Sigmoid colon (tissue), 7 donors: ENCODE results near the gene CCNY. TPM values are rescaled to one million over a fixed set of nuclear protein-coding genes. Genes with fewer than 3 reads are reported as not detected.

ENCODE experiments used
- DNase-seq: peaks from one replicate; pipeline ENCODE4 v3.0.0-alpha.2; 2019
- H3K27ac ChIP-seq, 4 donors: fragments of 200-600 bp; sonication (generic); one replicate each; pipeline ENCODE4 v1.5.1; 2016 to 2019; ENCODE audit warnings: mild to moderate bottlenecking in 1 of 4
- H3K27me3 ChIP-seq, 3 donors: fragments of 200-600 bp; sonication (generic); one replicate each; pipeline ENCODE4 v1.5.1; 2019; ENCODE audit warnings: mild to moderate bottlenecking in 1 of 3
- H3K36me3 ChIP-seq, 4 donors: fragments of 200-600 bp; sonication (generic); one replicate each; pipeline ENCODE4 v1.5.1; 2016 to 2019
- H3K4me1 ChIP-seq, 4 donors: fragments of 200-600 bp; sonication (generic); one replicate each; pipeline ENCODE4 v1.5.1; 2017 to 2019
- H3K4me3 ChIP-seq, 4 donors: fragments of 200-600 bp; sonication (generic); one replicate each; pipeline ENCODE4 v1.5.1; 2017 to 2019; ENCODE audit warnings: mild to moderate bottlenecking in 2 of 4, moderate library complexity in 1 of 4
- H3K9me3 ChIP-seq, 4 donors: fragments of 200-600 bp in 3 of 4; sonication (generic) in 3 of 4; one replicate each; pipeline versions ENCODE4 v1.5.1 to v1.6.1; 2013 to 2019
- EP300 ChIP-seq, 4 donors: sonication (generic); formaldehyde crosslinking; IDR thresholded peaks; one replicate each; pipeline ENCODE4 v1.6.1; 2017; ENCODE audit warnings: antibody characterized with exemption in 4 of 4
- POLR2A ChIP-seq, 2 donors: fragments of 450-650 bp; IDR thresholded peaks; one replicate each; pipeline ENCODE4 v1.6.1; 2016; ENCODE audit warnings: antibody characterized with exemption in 2 of 2, mild to moderate bottlenecking in 2 of 2, moderate library complexity in 2 of 2
- POLR2AphosphoS5 ChIP-seq, 4 donors: sonication (generic); formaldehyde crosslinking; IDR thresholded peaks; one replicate each; pipeline ENCODE4 v1.6.1; 2017; ENCODE audit warnings: antibody characterized with exemption in 4 of 4
- WGBS, 2 donors: extraction: QIAGEN DNeasy Blood & Tissue Kit; methylation state at CpG; one replicate each; pipeline ENCODE4 v1.1.7; 2013; 5-methylcytosine and 5-hydroxymethylcytosine counted together
- intact Hi-C: fragments of 100-400 bp; cut with DNase I; formaldehyde crosslinking; loops from one replicate; pipeline ENCODE4 v1.15.1; 2023
- polyA plus RNA-seq, 3 donors: library from polyadenylated mRNA; stranded (reverse); fragments of 200-250 nt; gene quantifications; one replicate each; pipeline ENCODE4 v1.2.3, GENCODE V29; 2013
- total RNA-seq, 4 donors: library from RNA; depleted of rRNA; stranded (reverse); fragments of >200 nt; gene quantifications; one replicate each; pipeline ENCODE4 v1.1.0, GENCODE V29; 2016
- TF ChIP-seq, protein P1 (sequence below), 4 experiments: fragments of 450-650 bp in 3 of 4; fragments of 200-600 bp in 1 of 4; IDR thresholded peaks; one replicate each; pipeline ENCODE4 v1.5.1; 2016 to 2019; ENCODE audit warnings: antibody characterized with exemption in 4 of 4, mild to moderate bottlenecking in 3 of 4, moderate library complexity in 2 of 4
- donor health status: healthy with polysubstance abuse.
- donor health status: Bipolar disorder and iron deficiency.
- donor health status: healthy.

The CCNY gene
- total and polyA plus RNA-seq, 7 donors: 24.0 to 45.7 (median 35.7) TPM

DNA sequence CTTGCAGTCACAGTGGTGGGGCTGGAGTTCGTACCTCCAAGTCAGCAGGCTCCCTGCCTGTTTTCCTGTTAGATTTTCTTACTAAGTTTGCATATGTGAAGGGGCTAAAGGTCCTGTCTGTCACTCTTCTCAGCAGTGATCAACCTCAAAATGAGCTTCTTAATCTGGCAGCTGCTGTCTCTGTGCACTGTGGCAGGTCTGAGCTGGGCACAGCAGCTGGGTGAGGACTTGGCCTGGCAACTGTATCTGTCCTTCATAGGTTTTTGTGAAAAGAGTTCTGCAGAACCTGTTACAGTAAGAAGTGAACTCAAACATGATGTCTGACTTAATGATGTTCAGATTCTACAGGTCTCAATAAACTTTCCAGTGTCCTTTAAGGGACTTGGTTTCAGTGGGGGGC lies 237.5 kb downstream of the CCNY start:
- no peak for TF ChIP-seq POLR2A (IDR thresholded peaks at IDR 0.05)
- no peak for TF ChIP-seq POLR2AphosphoS5 (IDR thresholded peaks at IDR 0.05)
- TF ChIP-seq EP300 (IDR thresholded peaks at IDR 0.05): no peak
- TF ChIP-seq, protein P1, sequence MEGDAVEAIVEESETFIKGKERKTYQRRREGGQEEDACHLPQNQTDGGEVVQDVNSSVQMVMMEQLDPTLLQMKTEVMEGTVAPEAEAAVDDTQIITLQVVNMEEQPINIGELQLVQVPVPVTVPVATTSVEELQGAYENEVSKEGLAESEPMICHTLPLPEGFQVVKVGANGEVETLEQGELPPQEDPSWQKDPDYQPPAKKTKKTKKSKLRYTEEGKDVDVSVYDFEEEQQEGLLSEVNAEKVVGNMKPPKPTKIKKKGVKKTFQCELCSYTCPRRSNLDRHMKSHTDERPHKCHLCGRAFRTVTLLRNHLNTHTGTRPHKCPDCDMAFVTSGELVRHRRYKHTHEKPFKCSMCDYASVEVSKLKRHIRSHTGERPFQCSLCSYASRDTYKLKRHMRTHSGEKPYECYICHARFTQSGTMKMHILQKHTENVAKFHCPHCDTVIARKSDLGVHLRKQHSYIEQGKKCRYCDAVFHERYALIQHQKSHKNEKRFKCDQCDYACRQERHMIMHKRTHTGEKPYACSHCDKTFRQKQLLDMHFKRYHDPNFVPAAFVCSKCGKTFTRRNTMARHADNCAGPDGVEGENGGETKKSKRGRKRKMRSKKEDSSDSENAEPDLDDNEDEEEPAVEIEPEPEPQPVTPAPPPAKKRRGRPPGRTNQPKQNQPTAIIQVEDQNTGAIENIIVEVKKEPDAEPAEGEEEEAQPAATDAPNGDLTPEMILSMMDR (IDR thresholded peaks at IDR 0.05): no peak
- Histone ChIP-seq H3K36me3 (peaks cover 3 to 27% (median 10%) of the 10 kb centered on the region in 4 donors), H3K9me3 (no peaks in the 10 kb centered on the region), H3K4me3 (no peak overlapping the region), H3K27me3 (no peaks in the 10 kb centered on the region), H3K27ac (no peak overlapping the region), H3K4me1 (no peaks in the 10 kb centered on the region)
- no peak for DNase-seq
- 92 to 94% methylated on average over 1 of the region's 1 CpG for WGBS, 2 donors
- intact Hi-C loops: no loop called here

DNA sequence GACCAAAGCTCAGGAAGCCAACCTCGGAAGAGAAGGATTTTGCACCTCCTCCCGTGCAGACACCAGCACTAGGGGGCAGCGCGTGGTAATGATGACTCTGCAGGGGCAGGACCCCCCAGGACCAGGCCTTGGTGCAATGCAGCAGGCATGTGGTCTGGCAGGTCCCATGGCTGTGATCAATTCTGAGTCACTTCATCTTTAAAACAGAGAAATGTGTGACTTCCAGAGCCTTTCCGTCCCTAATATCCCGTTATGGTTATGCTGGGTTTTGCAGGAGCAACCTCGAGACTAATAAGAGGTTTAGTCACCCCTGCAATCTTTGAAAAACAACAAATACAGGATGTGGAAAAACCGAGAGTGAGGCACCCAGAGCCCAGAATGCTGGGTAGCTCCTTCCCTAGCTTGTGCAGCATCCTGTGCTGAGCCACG lies 238.6 kb downstream of the CCNY start:
- 87 to 93% methylated on average over 9 of the region's 9 CpGs for WGBS, 2 donors
- H3K4me3 ChIP-seq: no peak overlapping the region
- intact Hi-C loops: no loop called here
- H3K27ac ChIP-seq: no peak overlapping the region
- H3K9me3 ChIP-seq: no peaks in the 10 kb centered on the region
- H3K36me3 ChIP-seq: peaks cover 0 to 16% (median 2%) of the 10 kb centered on the region in 4 donors
- no peaks in the 10 kb centered on the region for H3K4me1 ChIP-seq
- H3K27me3 ChIP-seq: no peaks in the 10 kb centered on the region
- TF ChIP-seq POLR2AphosphoS5 (IDR thresholded peaks at IDR 0.05) (no peak), EP300 (IDR thresholded peaks at IDR 0.05) (no peak), POLR2A (IDR thresholded peaks at IDR 0.05) (no peak)
- TF ChIP-seq, protein P1 (IDR thresholded peaks at IDR 0.05): no peak
- DNase-seq: no peak

DNA sequence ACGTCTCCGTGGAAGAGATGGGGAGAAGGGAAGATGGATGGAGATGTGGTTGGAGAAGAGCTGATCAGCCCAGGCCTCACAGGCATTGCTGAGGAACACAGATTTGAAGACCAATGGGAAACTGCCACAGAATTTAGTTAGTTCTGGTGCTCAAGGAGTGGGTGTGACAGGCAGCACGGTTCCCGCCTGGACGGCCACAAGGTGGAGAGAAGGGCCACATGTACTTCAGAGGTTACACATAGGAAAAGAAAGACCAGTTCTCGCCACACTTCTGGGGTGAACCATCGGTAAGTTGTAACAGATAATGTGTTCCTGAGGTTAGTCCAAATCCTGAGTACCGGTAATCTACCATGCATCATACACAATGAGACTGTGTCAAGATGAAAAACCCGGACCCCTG lies 239.3 kb downstream of the CCNY start:
- TF ChIP-seq POLR2AphosphoS5 (IDR thresholded peaks at IDR 0.05) (no peak), POLR2A (IDR thresholded peaks at IDR 0.05) (no peak)
- TF ChIP-seq, protein P1 (IDR thresholded peaks at IDR 0.05): no peak
- WGBS, 2 donors: 94 to 98% methylated on average over 9 of the region's 9 CpGs
- DNase-seq: no peak
- Histone ChIP-seq H3K27me3 (no peaks in the 10 kb centered on the region), H3K9me3 (no peaks in the 10 kb centered on the region), H3K36me3 (peaks cover 0 to 9% (median 2%) of the 10 kb centered on the region in 4 donors), H3K27ac (no peak overlapping the region), H3K4me3 (no peak overlapping the region), H3K4me1 (no peaks in the 10 kb centered on the region)
- intact Hi-C loops: no loop called here

GRCh38 chr10:35576730-35577129 lies 240.4 kb downstream of the CCNY start:
- Histone ChIP-seq H3K27ac (no peak overlapping the region), H3K4me3 (no peak overlapping the region), H3K9me3 (no peaks in the 10 kb centered on the region), H3K27me3 (no peaks in the 10 kb centered on the region), H3K36me3 (peaks cover 0 to 8% (median 2%) of the 10 kb centered on the region in 4 donors), H3K4me1 (no peaks in the 10 kb centered on the region)
- WGBS, 2 donors: 91 to 94% methylated on average over 3 of the region's 3 CpGs
- no peak for TF ChIP-seq POLR2AphosphoS5 (IDR thresholded peaks at IDR 0.05)
- no peak for TF ChIP-seq POLR2A (IDR thresholded peaks at IDR 0.05)
- TF ChIP-seq EP300 (IDR thresholded peaks at IDR 0.05): no peak
- TF ChIP-seq, protein P1 (IDR thresholded peaks at IDR 0.05): no peak
- no peak for DNase-seq
- intact Hi-C loops: no loop called here

DNA sequence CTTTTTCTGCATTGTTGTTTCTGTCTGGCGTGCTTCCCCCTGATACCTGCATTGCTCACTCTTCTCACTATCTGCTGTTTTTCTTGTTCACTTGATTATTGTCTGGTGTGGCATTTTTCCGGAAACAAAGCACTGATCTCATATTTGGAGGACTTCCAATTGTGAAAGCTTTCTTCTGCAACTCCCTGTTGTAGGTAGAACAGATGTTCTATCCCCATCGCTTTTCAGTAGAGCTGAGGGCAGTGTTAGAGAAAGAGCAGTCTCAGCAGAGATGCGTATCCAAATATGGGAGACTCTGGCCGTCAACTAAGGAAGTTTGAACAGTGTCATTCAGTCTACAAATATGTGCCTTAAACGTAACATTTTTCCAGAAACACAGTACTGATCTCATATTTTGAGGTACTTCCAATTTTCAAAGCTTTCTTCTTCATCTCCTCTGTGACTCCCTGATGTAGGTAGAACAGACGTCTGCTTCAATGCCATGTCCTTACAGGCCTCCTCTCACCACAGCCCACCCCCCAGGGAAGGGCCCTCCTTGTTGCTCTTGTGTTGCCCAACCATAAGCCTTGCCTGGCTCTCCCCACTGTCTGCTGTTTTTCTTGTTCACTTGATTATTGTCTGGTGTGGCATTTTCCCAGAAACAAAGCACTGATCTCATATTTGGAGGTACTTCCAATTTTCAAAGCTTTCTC lies 241.8 kb downstream of the CCNY start:
- Histone ChIP-seq H3K4me3 (no peak overlapping the region), H3K9me3 (no peaks in the 10 kb centered on the region), H3K36me3 (peaks cover 0 to 4% (median 2%) of the 10 kb centered on the region in 4 donors), H3K27ac (no peak overlapping the region), H3K27me3 (no peaks in the 10 kb centered on the region), H3K4me1 (no peaks in the 10 kb centered on the region)
- WGBS, 2 donors: 60 to 73% methylated on average over 7 of the region's 7 CpGs
- no peak for TF ChIP-seq POLR2AphosphoS5 (IDR thresholded peaks at IDR 0.05)
- TF ChIP-seq POLR2A (IDR thresholded peaks at IDR 0.05): no peak
- TF ChIP-seq, protein P1 (IDR thresholded peaks at IDR 0.05): no peak
- no peak for TF ChIP-seq EP300 (IDR thresholded peaks at IDR 0.05)
- intact Hi-C loops: no loop called here
- DNase-seq: no peak
